HG02678 (cell line): ENCODE measurements around the gene PROCA1.
"Not testable (repeated sequence)": the region's sequence is repeated elsewhere in the genome, so short reads cannot be mapped to it uniquely, and the experiment has no call there.

Experiments used
- ATAC-seq: cut with Tn5 transposase; IDR thresholded peaks from one replicate; pipeline ENCODE4 v1.9.1; 2021; ENCODE audit warnings: mild to moderate bottlenecking, moderate library complexity; ENCODE audit not compliant: unreplicated experiment

PROCA1 gene

DNA sequence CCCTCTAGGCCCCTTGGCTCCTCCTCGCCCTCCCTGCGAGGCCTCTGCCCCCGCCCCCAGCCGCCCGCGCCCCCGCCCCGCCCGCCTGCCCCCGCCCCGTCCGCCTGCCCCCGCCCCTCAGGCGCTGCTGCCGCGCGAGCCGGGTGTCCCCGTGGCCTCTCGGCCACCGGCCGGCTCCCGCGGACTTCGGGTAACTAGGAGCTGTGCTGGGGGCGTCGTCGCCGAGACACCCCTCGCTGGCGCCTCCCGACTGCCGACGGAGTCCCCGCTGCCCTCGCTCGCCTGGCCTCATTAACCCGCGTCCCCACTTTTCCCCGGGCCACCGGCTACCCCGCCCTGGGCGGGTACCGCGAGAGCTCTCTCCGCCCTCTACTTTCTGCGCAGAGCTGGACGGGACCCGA, 14.5 kb upstream of the PROCA1 start, which contains the start of gene TLCD1:
TLCD1 (minus strand) TSS at position 8 of the 401 bp plus-strand sequence. CDS start 136 bp downstream, outside the sequence.
- ATAC-seq = no peak

DNA sequence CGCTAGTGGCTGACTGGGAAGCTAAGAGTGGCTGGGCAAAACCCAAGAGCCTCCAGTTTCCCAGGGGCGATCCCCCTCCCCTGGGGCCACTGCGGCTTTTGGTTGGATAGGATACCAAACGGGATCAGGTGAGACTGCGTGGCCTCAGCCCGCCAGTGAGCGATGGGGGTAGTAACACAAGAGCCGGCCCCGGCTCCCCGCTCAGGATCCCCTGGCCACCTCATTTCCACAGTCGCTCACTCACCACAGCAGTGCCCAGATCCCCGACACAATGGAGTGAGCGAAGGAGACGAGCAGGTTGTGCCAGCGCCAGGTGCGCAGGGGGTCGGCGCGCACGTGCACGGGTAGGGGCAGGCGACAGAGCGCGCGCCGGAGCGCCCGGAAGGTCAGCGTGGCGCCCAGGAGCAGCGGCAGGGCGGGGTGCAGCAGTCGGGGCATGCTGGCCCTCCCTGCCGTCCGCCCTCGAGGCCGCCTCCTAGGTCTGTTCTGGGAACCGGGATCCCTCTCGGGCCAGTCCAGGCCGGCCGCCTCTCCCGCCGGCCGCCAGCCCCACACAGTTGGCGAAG, 14.1 kb upstream of the PROCA1 start:
- no peak for ATAC-seq

- no peak for ATAC-seq
These were observed 13.5 kb upstream of the PROCA1 start for GRCh38 chr17:28725166-28725659.

DNA sequence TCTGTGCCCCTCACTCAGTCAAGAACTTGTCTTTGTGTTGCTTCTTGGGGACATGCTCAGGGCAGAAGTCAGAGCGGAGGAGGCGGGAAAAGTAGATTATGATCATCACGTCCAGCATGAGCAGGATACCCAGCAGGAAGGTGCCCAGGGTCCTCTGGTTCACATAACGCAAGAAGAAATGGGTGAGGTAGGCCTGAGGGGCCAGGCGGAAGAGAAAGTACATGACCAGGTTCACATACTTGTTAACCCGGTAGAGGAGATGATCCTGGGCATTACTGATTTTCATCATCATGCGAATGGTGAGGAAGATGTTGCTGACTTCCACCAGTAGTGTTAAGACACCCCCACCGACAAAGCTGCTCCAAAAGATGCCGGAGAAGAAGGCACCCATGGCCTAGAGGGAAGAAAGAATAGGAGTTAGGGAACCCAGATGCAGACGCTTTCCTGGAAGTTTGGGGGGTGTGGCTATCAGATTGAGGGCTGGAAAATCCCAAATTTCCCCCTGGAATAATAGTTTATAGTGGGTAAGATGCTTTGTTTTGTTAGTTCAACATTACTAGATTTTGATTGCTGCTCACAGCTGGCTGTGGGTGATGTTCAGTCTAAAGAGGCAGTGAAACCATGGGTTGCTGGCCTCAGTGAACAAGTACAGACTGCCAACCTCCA, 12.9 kb upstream of the PROCA1 start:
- ATAC-seq = no peak

GRCh38 chr17:28723836-28724499, 12.3 kb upstream of the PROCA1 start:
- ATAC-seq = not testable (repeated sequence)

GRCh38 chr17:28723159-28723835, 11.6 kb upstream of the PROCA1 start:
- ATAC-seq = no peak

DNA sequence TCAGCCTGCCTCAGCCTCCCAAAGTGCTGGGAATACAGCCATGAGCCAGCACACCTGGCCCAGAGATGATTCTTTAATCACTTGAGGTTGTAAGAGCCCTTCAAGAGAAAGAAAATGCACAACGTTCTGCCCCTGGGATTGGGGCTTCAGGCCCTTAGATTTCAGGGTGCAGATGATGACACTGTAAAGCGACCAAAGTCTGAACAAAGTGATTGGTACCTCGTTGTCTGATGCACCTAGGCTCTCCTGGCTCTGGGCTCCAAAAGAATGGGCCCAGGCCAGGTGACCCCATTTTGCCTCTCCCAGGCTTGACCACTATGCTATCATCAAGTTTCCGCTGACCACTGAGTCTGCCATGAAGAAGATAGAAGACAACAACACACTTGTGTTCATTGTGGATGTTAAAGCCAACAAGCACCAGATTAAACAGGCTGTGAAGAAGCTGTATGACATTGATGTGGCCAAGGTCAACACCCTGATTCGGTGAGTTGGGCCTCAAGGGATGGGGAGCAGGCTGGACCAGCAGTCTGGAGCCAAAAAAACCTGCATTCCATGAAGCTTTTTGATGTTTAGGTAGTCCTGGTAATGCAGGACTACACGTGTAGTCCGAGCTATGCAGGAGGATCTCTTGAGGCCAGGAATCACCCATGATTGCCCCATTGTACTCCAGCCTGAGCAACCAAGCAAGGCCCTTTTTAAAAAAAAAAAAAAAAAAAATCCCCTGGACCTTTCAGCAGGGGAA, 10.9 kb upstream of the PROCA1 start:
- no peak for ATAC-seq

- ATAC-seq = not testable (repeated sequence)
These were observed 9.3 kb upstream of the PROCA1 start for GRCh38 chr17:28720997-28721329.

DNA sequence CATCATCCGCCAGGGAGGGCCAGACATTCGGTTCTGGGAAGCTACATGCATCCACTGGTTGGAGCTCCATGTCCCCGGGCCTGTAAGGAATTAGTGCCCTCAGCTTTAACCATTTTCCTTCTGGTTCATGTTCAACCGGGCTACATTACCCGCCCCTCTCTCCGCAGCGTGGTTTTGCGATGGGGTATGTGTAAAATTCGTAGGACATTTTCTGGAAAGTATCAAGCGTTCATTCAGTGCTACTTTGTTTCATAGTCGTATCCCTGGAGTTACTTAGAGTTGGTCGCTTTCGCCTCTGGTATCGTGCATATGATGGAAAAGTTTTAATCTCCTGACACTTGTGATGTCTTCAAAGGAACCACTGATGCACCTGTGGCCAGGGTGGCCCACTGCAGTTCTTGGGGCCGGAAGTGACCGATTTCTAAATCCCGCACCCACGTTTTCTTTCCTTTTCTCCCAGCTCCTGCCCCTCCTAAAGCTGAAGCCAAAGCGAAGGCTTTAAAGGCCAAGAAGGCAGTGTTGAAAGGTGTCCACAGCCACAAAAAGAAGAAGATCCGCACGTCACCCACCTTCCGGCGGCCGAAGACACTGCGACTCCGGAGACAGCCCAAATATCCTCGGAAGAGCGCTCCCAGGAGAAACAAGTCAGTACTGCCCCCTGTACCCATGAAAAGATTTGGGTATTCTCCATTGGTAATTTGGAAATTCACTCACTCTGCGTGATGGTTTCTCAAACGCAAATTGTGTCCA, 8.7 kb upstream of the PROCA1 start:
- ATAC-seq = no peak

DNA sequence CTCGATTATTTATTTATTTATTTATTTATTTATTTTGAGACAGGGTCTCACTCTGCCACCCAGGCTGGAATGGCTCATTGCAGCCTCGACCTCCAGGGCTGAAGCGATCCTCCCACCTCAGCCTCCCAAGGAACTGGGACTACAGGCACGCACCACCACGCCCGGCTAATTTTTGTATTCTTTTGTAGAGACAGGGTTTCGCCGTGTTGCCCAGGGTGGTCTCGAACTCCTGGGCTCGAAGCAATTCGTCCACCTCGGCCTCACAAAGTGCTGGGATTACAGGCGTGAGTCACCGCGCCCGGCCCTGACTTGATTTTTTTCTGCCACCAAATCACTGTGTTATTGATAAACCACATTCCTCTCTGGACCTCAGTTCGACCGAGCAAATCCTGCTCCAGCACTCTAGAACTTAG, 7.3 kb upstream of the PROCA1 start:
- ATAC-seq = no peak

GRCh38 chr17:28718333-28719020, 6.8 kb upstream of the PROCA1 start:
- ATAC-seq = no peak

- no peak for ATAC-seq
These were observed 6.1 kb upstream of the PROCA1 start, which contains the start of gene RAB34 for GRCh38 chr17:28717578-28718332. Gene RAB34 (minus strand): TSS chr17:28717868. CDS start chr17:28717266, 602 bp downstream.

GRCh38 chr17:28716740-28717577, 5.3 kb upstream of the PROCA1 start:
- ATAC-seq = no peak

- no peak for ATAC-seq
These were observed 3.5 kb upstream of the PROCA1 start for GRCh38 chr17:28715217-28715616.

- no peak for ATAC-seq
These were observed 2.6 kb upstream of the PROCA1 start for GRCh38 chr17:28714281-28714680.

DNA sequence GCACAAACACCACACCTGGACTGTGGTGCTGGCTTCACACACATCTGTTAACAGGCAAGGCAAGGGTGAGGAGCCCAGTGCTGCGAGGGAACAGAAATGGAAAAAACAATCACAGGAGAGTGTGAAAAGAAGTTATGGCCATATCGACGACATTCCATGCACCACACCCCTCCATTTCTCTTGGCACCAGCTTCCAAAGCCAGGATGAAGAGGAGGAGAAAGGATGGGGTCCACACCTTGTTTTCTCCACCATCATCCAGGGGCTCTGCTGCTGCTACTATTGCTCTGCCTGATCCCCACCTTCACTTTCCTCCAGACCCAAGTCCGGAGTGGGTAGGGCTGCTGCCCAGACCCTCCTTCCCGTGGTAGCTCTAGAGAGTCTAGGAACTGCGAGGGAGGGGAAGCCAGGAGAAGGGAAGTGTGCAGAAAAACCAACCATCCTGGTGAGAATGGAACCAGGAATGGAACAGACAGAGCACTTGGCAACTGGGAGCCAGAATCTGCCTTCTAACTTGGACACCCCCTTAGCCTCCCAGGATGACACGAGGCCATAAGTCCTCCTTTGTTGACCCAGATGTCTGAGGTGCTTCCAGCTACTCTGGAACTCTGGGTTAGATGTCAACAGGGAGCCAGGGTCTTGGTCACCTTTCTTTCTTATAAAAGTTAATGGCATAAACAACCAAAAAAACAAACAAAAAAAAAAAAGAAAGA, 1.2 kb upstream of the PROCA1 start:
- no peak for ATAC-seq

GRCh38 chr17:28712032-28712704, 480 bp upstream of the PROCA1 start:
- ATAC-seq = no peak
